B cell (primary cell): Measurements from ENCODE around the gene TSEN34. TPM values are rescaled to one million over a fixed set of nuclear protein-coding genes. Genes with fewer than 3 reads are reported as not detected.
A peak's percentile ranks its signal among the peaks of the same experiment; 100 is the strongest.

Experiments used
- ATAC-seq: fragments of 200-7000 bp; cut with Tn5 transposase; one replicate; pipeline ENCODE4 v1.10.0; 2021; ENCODE audit warnings: low read depth, mild to moderate bottlenecking, moderate number of reproducible peaks, moderate library complexity
- CTCF ChIA-PET: fragments of 350-600 bp; sonication (Branson Sonifier 250); formaldehyde crosslinking; loops from one replicate; lab custom pipeline; 2021; ENCODE audit warnings: antibody characterized with exemption, inconsistent platforms; lab: Charles Lee
- POLR2A ChIA-PET: fragments of 350-600 bp; sonication (Branson Sonifier 250); formaldehyde crosslinking; loops from one replicate; lab custom pipeline; 2021; ENCODE audit warnings: antibody characterized with exemption; lab: Charles Lee
- DNase-seq: peaks from one replicate; pipeline ENCODE4 v3.0.0; 2013
- H2AFZ ChIP-seq: 2 replicates; pipeline ENCODE4 v1.6.1; 2012; ENCODE audit warnings: mild to moderate bottlenecking, low read depth, low read length; ENCODE audit not compliant: insufficient read depth, poor library complexity, severe bottlenecking
- H3K27ac ChIP-seq, 2 donors: 1 replicate in 1 of 2; 2 replicates in 1 of 2; pipeline ENCODE4 v1.5.1; 2012 to 2013; ENCODE audit warnings: low read length in 2 of 2, mild to moderate bottlenecking in 2 of 2, moderate library complexity in 1 of 2
- H3K27me3 ChIP-seq, 4 experiments: fragments of 200-600 bp in 1 of 4; sonication (generic) in 1 of 4; replicated peaks in 1 of 4; 1 replicate in 2 of 4; 2 replicates in 2 of 4; pipeline versions ENCODE4 v1.6.1 to v1.7.0; 2013 to 2016; ENCODE audit warnings: low read length in 3 of 4, mild to moderate bottlenecking in 2 of 4, mixed read lengths in 1 of 4, moderate library complexity in 1 of 4; ENCODE audit not compliant: insufficient read depth in 4 of 4, control insufficient read depth in 3 of 4; ENCODE audit errors: control extremely low read depth in 1 of 4
- H3K36me3 ChIP-seq, 2 experiments: replicated peaks in 1 of 2; 1 replicate in 1 of 2; 2 replicates in 1 of 2; pipeline versions ENCODE4 v1.6.1 to v1.7.1; 2013; ENCODE audit warnings: low read length in 1 of 2; ENCODE audit not compliant: insufficient read depth in 2 of 2, control insufficient read depth in 1 of 2; ENCODE audit errors: control extremely low read depth in 1 of 2, extremely low read depth in 1 of 2
- H3K4me1 ChIP-seq, 2 donors: fragments of 200-600 bp in 1 of 2; sonication (generic) in 1 of 2; 1 replicate in 1 of 2; 2 replicates in 1 of 2; pipeline versions ENCODE4 v1.5.1 to v1.6.1; 2013 to 2017; ENCODE audit warnings: low read length in 2 of 2; ENCODE audit not compliant: control insufficient read depth in 2 of 2, insufficient read depth in 2 of 2
- H3K4me2 ChIP-seq: replicated peaks from 2 replicates; pipeline ENCODE3; 2012; ENCODE audit warnings: mild to moderate bottlenecking, low read depth, low read length; ENCODE audit not compliant: poor library complexity, severe bottlenecking
- H3K4me3 ChIP-seq, 5 experiments: fragments of 200-600 bp in 1 of 5; sonication (generic) in 1 of 5; 1 replicate in 3 of 5; 2 replicates in 2 of 5; pipeline versions ENCODE4 v1.5.1 to v1.7.0; 2011 to 2016; ENCODE audit warnings: low read length in 4 of 5, mild to moderate bottlenecking in 4 of 5, low read depth in 2 of 5, control low read depth in 1 of 5, moderate library complexity in 1 of 5; ENCODE audit not compliant: insufficient read depth in 1 of 5; ENCODE audit errors: control extremely low read depth in 1 of 5, extremely low read depth in 1 of 5
- H3K79me2 ChIP-seq: fragments of 200-600 bp; sonication (generic); one replicate; pipeline ENCODE4 v1.6.0; 2016; ENCODE audit warnings: low read length; ENCODE audit not compliant: control insufficient read depth, insufficient read depth
- H3K9ac ChIP-seq: fragments of 200-600 bp; sonication (generic); 2 replicates; pipeline ENCODE4 v1.6.1; 2017; ENCODE audit warnings: mild to moderate bottlenecking, low read length, moderate library complexity
- H3K9me3 ChIP-seq, 3 donors: one replicate each; pipeline versions ENCODE4 v1.6.1 to v1.7.1; 2013; ENCODE audit warnings: low read length in 2 of 3; ENCODE audit not compliant: control insufficient read depth in 2 of 3, insufficient read depth in 1 of 3; ENCODE audit errors: control extremely low read depth in 1 of 3
- H4K20me1 ChIP-seq: 2 replicates; pipeline ENCODE4 v1.6.0; 2012; ENCODE audit warnings: mild to moderate bottlenecking, low read length; ENCODE audit not compliant: insufficient read depth, control insufficient read depth, poor library complexity, severe bottlenecking
- H3K27ac Mint-ChIP-seq: one replicate; pipeline ENCODE4 v1.8.0; 2021; ENCODE audit warnings: mixed read lengths
- H3K27me3 Mint-ChIP-seq: one replicate; pipeline ENCODE4 v1.8.0; 2021; ENCODE audit warnings: mixed read lengths
- H3K4me1 Mint-ChIP-seq: one replicate; pipeline ENCODE4 v1.8.0; 2021; ENCODE audit warnings: mixed read lengths
- H3K4me3 Mint-ChIP-seq: one replicate; pipeline ENCODE4 v1.8.0; 2021; ENCODE audit warnings: mixed read lengths
- H3K9me3 Mint-ChIP-seq: one replicate; pipeline ENCODE4 v1.8.0; 2022; ENCODE audit warnings: mixed read lengths; ENCODE audit not compliant: insufficient read depth
- CTCF ChIP-seq: fragments of 200-600 bp; IDR thresholded peaks from one replicate; pipeline ENCODE4 v1.8.0; 2022; ENCODE audit warnings: antibody characterized with exemption, mild to moderate bottlenecking
- EZH2 ChIP-seq: IDR thresholded peaks from 2 replicates; pipeline ENCODE4 v1.6.1; 2012; ENCODE audit warnings: borderline replicate concordance, low read depth, mild to moderate bottlenecking, moderate library complexity, low read length; ENCODE audit not compliant: insufficient read depth, poor library complexity, severe bottlenecking
- WGBS: methylation state at CpG from one replicate; pipeline ENCODE4 v1.1.5; 2013; ENCODE audit warnings: missing lambda C conversion rate; ENCODE audit not compliant: insufficient coverage; 5-methylcytosine and 5-hydroxymethylcytosine counted together
- intact Hi-C: fragments of 100-400 bp; cut with micrococcal nuclease; formaldehyde crosslinking; loops from one replicate; pipeline ENCODE4 v1.10.0; 2022
- polyA plus RNA-seq: library from polyadenylated mRNA; depleted of rRNA; stranded (reverse); fragments of >200 nt; gene quantifications from 2 replicates; pipeline ENCODE4 v1.2.3, GENCODE V29; 2012
- total RNA-seq, 2 donors: library from RNA; stranded (reverse); fragments of 120-200 nt in 1 of 2; gene quantifications; 1 replicate in 1 of 2; 2 replicates in 1 of 2; pipeline versions ENCODE4 v1.2.3 to v1.2.4, GENCODE V29; 2013 to 2022

TSEN34 gene
- total and polyA plus RNA-seq, 2 donors (not counting 1 experiment from before 2014, with no cell fraction given) = 17.6 to 25.1 TPM

DNA sequence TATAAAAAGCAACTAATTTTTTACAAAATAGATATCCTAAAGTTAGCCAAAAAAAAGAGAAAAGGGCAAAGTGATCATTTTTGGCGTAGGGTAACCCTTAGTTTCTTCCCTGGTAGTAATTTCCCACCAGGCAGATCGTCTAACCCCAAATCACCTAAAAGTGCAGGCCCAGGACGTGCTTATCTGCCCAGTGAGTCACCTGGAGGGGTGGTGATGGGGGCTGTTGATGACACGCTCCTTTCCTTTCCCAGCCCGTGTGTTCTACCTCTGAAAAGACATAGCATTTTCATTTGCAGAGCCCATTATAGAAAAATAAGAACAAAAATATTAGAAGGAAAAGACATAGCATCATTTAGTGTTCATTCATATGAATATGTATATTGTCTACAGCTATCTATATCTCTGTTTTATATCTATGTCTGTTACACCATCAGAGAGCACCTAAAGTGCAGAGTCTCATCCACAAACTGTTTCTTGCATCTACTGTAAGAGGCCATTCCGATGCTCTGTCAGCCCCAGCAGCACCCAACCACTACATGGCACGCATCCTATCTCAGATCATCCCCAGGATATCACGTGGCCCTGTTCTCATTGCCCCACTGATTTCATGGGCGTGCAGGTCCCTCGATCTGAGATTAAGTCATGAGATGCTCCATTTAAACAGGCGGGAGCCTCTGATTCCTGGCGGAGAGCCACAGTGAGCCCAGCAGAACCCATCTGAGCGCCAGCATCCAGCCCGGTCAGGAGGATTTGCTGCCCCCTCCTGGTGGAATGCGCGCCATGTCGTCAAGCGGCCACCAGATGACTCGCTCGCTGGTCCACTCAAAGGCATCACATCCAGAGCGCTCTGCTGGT is 40.2 kb downstream of the TSEN34 start:
- Mint-ChIP-seq H3K9me3 (no peaks in the 10 kb centered on the region), H3K27me3 (peaks cover 40% of the 10 kb centered on the region), H3K4me3 (no peak overlapping the region), H3K27ac (no peak overlapping the region), H3K4me1 (peaks cover 3% of the 10 kb centered on the region)
- Histone ChIP-seq H3K79me2 (no peaks in the 10 kb centered on the region), H4K20me1 (no peaks in the 10 kb centered on the region), H3K4me2 (no peak overlapping the region), H3K4me3 (no peak overlapping the region), H3K27ac (no peak overlapping the region), H3K27me3 (peaks cover 0 to 64% (median 16%) of the 10 kb centered on the region in 4 experiments), H3K4me1 (peaks cover 4 to 7% of the 10 kb centered on the region in 2 donors), H3K9ac (no peak overlapping the region), H3K36me3 (no peaks in the 10 kb centered on the region), H2AFZ (no peak overlapping the region), H3K9me3 (peaks cover 0 to 2% (median 2%) of the 10 kb centered on the region in 3 donors)
- ChIA-PET CTCF (interaction anchor here (0.9 to 2.1 kb wide), 9 partner anchors 16 to 72 kb away, joined by 3 to 11 read pairs (median 4); partner anchors contain the start of genes LENG1 and MBOAT7), POLR2A (interaction anchor here (0.6 kb wide), 1 partner anchor 391 kb away, joined by 4 read pairs; no protein-coding TSS in a partner anchor)
- TF ChIP-seq CTCF (peak; percentile 91), EZH2 (no peak)
- intact Hi-C loops = loop anchor here (1.0 to 5.0 kb wide), 2 partner anchors 44 to 63 kb away; partner anchors contain the start of gene MBOAT7
- ATAC-seq (peak; percentile 87), DNase-seq (peak; percentile 88)
- WGBS = 20% methylated on average over 12 of the region's 21 CpGs

DNA sequence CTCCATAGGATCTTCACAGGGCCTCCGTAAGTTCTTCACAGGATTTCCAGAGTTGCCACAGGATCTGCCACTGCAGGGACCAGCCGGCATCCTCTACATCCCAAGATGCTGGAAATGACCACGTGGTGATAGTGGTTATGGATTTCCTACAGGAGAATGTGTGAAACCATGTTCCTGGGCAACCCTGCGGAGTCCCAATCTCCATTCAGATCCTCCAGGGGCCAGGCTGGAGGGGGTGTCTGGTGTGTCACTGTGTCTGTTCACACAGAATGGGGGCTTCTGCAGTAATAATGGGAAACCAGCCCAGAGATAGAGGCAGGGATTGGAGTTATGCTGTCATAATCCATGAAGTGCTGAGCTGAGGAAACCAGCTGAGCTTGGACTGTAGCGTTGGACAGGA is 42.8 kb downstream of the TSEN34 start:
- no peaks in the 10 kb centered on the region for H4K20me1 ChIP-seq
- H3K27ac Mint-ChIP-seq = no peak overlapping the region

More for the DNA sequence above, 42.8 kb downstream of the TSEN34 start:
- H3K4me1 Mint-ChIP-seq = peaks cover 3% of the 10 kb centered on the region
- H3K27me3 Mint-ChIP-seq = peaks cover 42% of the 10 kb centered on the region
- no peak for DNase-seq
- Histone ChIP-seq H3K9me3 (peaks cover 0 to 2% (median 2%) of the 10 kb centered on the region in 3 donors), H3K27ac (no peak overlapping the region), H3K36me3 (no peaks in the 10 kb centered on the region), H3K4me2 (no peak overlapping the region), H3K4me1 (peaks cover 4 to 7% of the 10 kb centered on the region in 2 donors), H3K79me2 (no peaks in the 10 kb centered on the region), H3K9ac (no peak overlapping the region), H3K4me3 (no peak overlapping the region), H3K27me3 (peaks cover 0 to 63% (median 17%) of the 10 kb centered on the region in 4 experiments), H2AFZ (no peak overlapping the region)
- H3K4me3 Mint-ChIP-seq = no peak overlapping the region
- intact Hi-C loops = loop anchor here (5.0 kb wide), 1 partner anchor 47 kb away; the partner anchor contains the start of gene MBOAT7
- TF ChIP-seq CTCF (no peak), EZH2 (no peak)
- H3K9me3 Mint-ChIP-seq = no peaks in the 10 kb centered on the region
- POLR2A ChIA-PET = no interaction called here
- ATAC-seq = no peak
- WGBS = 94% methylated on average over 2 of the region's 5 CpGs
- CTCF ChIA-PET = interaction anchor here (1.4 to 2.0 kb wide), 2 partner anchors 32 to 66 kb away, joined by 8 to 14 read pairs; no protein-coding TSS in a partner anchor
